Astrocyte of the cerebellum (primary cell): ENCODE results near the gene NDUFA7.
A peak's percentile ranks its signal among the peaks of the same experiment; 100 is the strongest.
"Not testable (repeated sequence)": the region's sequence is repeated elsewhere in the genome, so short reads cannot be mapped to it uniquely, and the experiment has no call there.

Experiments
- DNase-seq: peaks from one replicate; pipeline ENCODE4 v3.0.0-alpha.2; 2011; ENCODE audit warnings: low read depth
- H3K4me3 ChIP-seq: 2 replicates; pipeline ENCODE4 v1.5.1; 2011; ENCODE audit warnings: mild to moderate bottlenecking, low read depth, low read length, moderate library complexity
- in situ Hi-C: cut with HindIII; loops from 2 replicates; pipeline ENCODE4 v1.10.0; 2017; ENCODE audit warnings: low sequenced_read_pairs
- TF ChIP-seq, protein P1 (sequence below): IDR thresholded peaks from 2 replicates; pipeline ENCODE4 v1.5.1; 2012; ENCODE audit warnings: low read length, low read depth, moderate library complexity, mild to moderate bottlenecking; ENCODE audit errors: missing control alignments

Gene NDUFA7

GRCh38 chr19:8324186-8325050, 3.2 kb upstream of the NDUFA7 start:
- in situ Hi-C loops: no loop called here
- TF ChIP-seq, protein P1, sequence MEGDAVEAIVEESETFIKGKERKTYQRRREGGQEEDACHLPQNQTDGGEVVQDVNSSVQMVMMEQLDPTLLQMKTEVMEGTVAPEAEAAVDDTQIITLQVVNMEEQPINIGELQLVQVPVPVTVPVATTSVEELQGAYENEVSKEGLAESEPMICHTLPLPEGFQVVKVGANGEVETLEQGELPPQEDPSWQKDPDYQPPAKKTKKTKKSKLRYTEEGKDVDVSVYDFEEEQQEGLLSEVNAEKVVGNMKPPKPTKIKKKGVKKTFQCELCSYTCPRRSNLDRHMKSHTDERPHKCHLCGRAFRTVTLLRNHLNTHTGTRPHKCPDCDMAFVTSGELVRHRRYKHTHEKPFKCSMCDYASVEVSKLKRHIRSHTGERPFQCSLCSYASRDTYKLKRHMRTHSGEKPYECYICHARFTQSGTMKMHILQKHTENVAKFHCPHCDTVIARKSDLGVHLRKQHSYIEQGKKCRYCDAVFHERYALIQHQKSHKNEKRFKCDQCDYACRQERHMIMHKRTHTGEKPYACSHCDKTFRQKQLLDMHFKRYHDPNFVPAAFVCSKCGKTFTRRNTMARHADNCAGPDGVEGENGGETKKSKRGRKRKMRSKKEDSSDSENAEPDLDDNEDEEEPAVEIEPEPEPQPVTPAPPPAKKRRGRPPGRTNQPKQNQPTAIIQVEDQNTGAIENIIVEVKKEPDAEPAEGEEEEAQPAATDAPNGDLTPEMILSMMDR: no peak
- no peak overlapping the region for H3K4me3 ChIP-seq
- DNase-seq: no peak

DNA sequence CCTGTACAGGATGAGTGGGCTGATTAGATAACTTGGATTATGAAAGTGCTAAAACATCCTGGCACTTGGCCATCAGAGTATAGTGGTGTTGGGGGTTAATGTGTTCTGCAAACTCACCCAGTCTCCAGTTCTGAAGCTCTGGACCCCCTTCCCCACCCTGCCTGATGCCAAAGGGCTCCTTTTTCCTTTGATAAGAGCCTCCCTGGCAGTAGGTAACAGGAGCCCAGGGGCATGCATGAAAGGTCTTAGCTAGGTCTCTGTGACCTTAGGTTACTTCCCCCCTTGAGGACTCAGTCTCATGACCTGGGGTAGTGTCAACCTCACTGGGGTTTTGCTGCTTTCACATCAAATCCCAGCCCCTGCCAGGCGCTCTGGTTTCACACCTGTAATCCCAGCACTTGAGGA, 2.6 kb upstream of the NDUFA7 start:
- in situ Hi-C loops: no loop called here
- TF ChIP-seq, protein P1: no peak
- DNase-seq: no peak
- H3K4me3 ChIP-seq: no peak overlapping the region

DNA sequence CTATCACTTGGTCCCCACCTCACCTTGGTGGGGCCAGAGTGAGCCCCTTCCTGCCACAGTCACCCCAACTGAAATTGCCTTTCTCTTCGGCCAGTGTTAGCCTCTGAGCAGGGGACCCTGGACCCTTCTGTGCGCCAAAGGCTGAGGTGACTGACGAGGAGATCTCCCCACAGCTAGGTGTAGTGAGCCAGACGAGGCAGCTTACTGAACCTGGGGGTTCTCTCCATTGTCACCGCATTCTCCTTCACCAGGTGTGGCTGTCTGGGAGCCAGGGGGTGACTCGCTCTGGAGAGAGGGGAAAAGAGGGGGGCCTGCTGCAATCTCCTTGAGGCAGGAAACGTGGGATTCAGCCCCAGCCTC, 1.4 kb upstream of the NDUFA7 start:
- peak overlapping the region; percentile 100 for H3K4me3 ChIP-seq
- DNase-seq: no peak
- TF ChIP-seq, protein P1: no peak
- in situ Hi-C loops: no loop called here

DNA sequence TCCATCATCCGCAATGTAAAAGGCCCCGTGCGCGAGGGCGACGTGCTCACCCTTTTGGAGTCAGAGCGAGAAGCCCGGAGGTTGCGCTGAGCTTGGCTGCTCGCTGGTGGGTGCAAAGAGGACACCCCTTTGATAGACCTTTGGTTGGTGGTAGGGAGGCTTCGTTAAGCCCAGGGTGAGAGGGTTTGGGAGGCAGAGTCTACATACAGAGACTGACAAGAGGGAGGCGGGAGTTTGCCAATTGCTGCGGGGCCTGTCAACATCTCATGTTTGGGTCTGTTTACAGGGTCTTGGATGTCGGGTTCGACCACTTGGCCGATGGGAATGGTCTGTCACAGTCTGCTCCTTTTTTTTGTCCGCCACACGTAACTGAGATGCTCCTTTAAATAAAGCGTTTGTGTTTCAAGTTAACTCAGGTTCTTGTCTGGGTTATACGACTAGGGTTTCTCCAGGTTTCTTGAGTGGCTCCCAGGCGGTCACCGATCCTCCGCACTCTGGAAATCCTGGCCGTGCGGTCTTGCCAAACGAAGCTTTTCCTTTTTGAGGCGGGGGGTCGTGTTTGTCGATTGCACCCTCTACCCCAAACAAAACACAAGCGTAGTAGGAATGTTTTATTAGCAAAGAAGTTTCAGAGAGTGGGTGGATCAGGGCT, 937 bp upstream of the NDUFA7 start:
- DNase-seq: no peak
- H3K4me3 ChIP-seq: peak overlapping the region; percentile 100
- in situ Hi-C loops: no loop called here
- TF ChIP-seq, protein P1: no peak

GRCh38 chr19:8320564-8321066, 560 bp downstream of the NDUFA7 start:
- peak overlapping the region; percentile 100 for H3K4me3 ChIP-seq
- in situ Hi-C loops: no loop called here
- TF ChIP-seq, protein P1: no peak
- no peak for DNase-seq

- in situ Hi-C loops: no loop called here
- no peak for DNase-seq
- peak overlapping the region; percentile 100 for H3K4me3 ChIP-seq
- TF ChIP-seq, protein P1: no peak
Measured at GRCh38 chr19:8319807-8320520, 1.2 kb downstream of the NDUFA7 start.

- DNase-seq, in situ Hi-C loops, H3K4me3 ChIP-seq: not testable (repeated sequence)
Measured at GRCh38 chr19:8318835-8319234, 2.3 kb downstream of the NDUFA7 start.
